ENCODE data around the gene HLA-DRA.

GRCh38 chr6:32396028-32396427 lies 43.7 kb upstream of the HLA-DRA start:
- no peak for TF ChIP-seq CTCF (IDR thresholded peaks at IDR 0.05)
- TF ChIP-seq CREM (CRISPR knock-in tag; IDR thresholded peaks at IDR 0.05): no peak
- no peak for TF ChIP-seq MAX (CRISPR knock-in tag; IDR thresholded peaks at IDR 0.05)
- TF ChIP-seq NFYB (CRISPR knock-in tag; conservative IDR thresholded peaks at IDR 0.05; ENCODE audit: low read depth): no peak
- no peak for TF ChIP-seq ATF2 (CRISPR knock-in tag; IDR thresholded peaks at IDR 0.05; ENCODE audit: borderline replicate concordance, low read depth)
- no peak for TF ChIP-seq RORB (CRISPR knock-in tag; IDR thresholded peaks at IDR 0.05)
- TF ChIP-seq NFATC4 (CRISPR knock-in tag; IDR thresholded peaks at IDR 0.05): no peak
- TF ChIP-seq ZNF138 (CRISPR knock-in tag; conservative IDR thresholded peaks at IDR 0.05): no peak
- no peak for TF ChIP-seq USF1 (CRISPR knock-in tag; IDR thresholded peaks at IDR 0.05)
